NB4 (cell line): ENCODE measurements around the gene CREB5.

Source experiments
- DNase-seq: peaks from one replicate; pipeline ENCODE4 v3.0.0; 2010; ENCODE audit warnings: low read depth
- H3K4me3 ChIP-seq: one replicate; pipeline ENCODE4 v1.5.1; 2011; ENCODE audit warnings: mild to moderate bottlenecking, low read depth, low read length, moderate library complexity
- MYC ChIP-seq: IDR thresholded peaks from 2 replicates; pipeline ENCODE4 v1.6.1; 2011; ENCODE audit warnings: low read depth, low read length
- POLR2A ChIP-seq: IDR thresholded peaks from 2 replicates; pipeline ENCODE4 v1.6.1; 2011; ENCODE audit warnings: mild to moderate bottlenecking; ENCODE audit not compliant: insufficient read length; ENCODE audit errors: extremely low read depth
- TF ChIP-seq, protein P1 (sequence below): IDR thresholded peaks from one replicate; pipeline ENCODE4 v1.5.1; 2012; ENCODE audit warnings: low read depth, low read length
- TF ChIP-seq, protein P2 (sequence below): IDR thresholded peaks from 2 replicates; pipeline ENCODE4 v1.6.1; 2011; ENCODE audit warnings: low read depth, low read length

Gene CREB5

DNA sequence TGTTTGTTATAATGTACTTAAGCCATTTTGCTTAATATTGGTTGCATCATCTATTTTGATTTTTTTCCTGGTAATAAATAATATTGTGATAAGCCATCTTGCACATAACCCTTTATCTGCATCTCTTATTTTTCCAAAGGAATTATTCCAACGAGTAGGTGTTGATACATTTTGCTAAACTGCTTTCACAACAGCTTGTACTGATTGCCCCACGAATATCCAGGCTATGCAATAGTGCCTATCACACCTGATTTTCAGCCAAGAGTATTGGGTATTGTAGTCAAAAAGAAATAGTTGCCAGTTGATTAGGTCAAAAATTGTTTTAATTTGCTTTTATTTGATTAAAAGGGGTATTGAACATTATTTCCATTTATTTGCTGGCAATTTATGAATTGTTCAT lies 20.7 kb downstream of the CREB5 start:
- TF ChIP-seq, protein P1, sequence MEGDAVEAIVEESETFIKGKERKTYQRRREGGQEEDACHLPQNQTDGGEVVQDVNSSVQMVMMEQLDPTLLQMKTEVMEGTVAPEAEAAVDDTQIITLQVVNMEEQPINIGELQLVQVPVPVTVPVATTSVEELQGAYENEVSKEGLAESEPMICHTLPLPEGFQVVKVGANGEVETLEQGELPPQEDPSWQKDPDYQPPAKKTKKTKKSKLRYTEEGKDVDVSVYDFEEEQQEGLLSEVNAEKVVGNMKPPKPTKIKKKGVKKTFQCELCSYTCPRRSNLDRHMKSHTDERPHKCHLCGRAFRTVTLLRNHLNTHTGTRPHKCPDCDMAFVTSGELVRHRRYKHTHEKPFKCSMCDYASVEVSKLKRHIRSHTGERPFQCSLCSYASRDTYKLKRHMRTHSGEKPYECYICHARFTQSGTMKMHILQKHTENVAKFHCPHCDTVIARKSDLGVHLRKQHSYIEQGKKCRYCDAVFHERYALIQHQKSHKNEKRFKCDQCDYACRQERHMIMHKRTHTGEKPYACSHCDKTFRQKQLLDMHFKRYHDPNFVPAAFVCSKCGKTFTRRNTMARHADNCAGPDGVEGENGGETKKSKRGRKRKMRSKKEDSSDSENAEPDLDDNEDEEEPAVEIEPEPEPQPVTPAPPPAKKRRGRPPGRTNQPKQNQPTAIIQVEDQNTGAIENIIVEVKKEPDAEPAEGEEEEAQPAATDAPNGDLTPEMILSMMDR = no peak
- no peak for TF ChIP-seq POLR2A
- TF ChIP-seq MYC = no peak
- TF ChIP-seq, protein P2, sequence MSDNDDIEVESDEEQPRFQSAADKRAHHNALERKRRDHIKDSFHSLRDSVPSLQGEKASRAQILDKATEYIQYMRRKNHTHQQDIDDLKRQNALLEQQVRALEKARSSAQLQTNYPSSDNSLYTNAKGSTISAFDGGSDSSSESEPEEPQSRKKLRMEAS = no peak

DNA sequence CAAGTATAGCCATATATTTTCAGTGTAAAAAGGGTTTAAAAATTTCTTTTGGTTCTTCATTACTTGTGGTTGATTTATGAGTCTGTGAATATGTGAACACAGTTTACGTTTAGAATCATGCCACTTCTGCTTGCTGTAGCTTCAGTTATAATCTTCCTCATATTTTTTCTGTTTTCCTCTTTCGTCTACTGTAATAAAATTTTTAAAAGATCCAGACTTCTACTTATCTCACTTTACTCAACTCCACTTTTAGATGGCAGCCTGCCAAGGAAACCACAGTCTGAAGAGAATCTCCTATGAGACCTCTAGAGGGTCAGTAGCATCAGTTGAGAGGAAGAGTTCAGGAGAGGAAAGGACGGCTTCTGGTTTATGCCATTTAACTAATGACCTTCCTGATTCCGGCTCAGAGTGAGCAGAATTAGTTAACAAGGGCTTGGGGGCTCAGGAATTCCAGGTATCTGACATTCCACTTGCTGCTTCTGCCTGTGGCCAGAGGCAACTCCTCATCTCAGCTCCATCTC lies 21.4 kb downstream of the CREB5 start:
- H3K4me3 ChIP-seq = no peak overlapping the region
- peak; percentile 45 for DNase-seq
- TF ChIP-seq POLR2A (no peak), MYC (no peak)

More for the DNA sequence above, 20.7 kb downstream of the CREB5 start:
- H3K4me3 ChIP-seq = no peak overlapping the region
- DNase-seq = no peak

DNA sequence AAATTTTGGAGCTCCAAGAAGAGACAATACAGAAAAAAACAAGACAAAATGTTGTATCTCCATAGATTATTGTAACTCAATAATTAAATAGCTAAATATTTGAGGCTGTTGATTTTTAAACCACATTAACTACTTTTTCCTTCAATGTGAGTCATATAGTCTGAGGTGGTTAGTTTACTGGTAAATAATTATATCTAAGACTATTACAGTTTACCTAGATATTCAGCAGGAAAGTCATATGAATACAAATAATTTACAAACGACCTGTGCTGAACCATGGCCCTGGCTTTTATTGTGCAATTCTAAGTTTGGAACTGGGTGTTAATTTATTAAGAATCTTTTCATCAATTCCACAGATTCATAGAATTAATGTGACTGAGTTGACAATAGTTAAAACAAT lies 22.2 kb downstream of the CREB5 start:
- TF ChIP-seq MYC (no peak), POLR2A (no peak)
- TF ChIP-seq, protein P2 = no peak
- TF ChIP-seq, protein P1 = no peak
- no peak for DNase-seq
- H3K4me3 ChIP-seq = no peak overlapping the region

DNA sequence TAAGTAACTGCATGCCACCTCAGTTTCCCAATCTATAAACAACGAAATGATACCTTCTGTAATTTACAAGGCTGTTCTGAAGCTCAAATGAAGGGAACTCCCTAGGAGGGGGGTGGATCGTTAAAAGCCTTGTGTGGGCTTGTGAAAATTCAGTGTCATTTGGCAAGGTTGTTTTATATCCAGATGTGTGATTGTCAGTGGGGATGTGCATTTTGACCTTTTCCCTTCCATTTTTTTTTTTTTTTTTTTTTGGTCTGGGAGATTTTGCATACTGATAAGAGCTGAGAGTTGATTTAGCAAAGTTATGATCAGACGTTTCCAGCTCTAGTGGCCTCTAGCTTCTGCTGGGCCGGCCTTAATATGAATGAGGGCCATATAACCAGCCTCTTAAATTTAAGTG lies 22.8 kb downstream of the CREB5 start:
- TF ChIP-seq, protein P1 = no peak
- TF ChIP-seq MYC (no peak), POLR2A (no peak)
- TF ChIP-seq, protein P2 = no peak
- DNase-seq = no peak
- no peak overlapping the region for H3K4me3 ChIP-seq

DNA sequence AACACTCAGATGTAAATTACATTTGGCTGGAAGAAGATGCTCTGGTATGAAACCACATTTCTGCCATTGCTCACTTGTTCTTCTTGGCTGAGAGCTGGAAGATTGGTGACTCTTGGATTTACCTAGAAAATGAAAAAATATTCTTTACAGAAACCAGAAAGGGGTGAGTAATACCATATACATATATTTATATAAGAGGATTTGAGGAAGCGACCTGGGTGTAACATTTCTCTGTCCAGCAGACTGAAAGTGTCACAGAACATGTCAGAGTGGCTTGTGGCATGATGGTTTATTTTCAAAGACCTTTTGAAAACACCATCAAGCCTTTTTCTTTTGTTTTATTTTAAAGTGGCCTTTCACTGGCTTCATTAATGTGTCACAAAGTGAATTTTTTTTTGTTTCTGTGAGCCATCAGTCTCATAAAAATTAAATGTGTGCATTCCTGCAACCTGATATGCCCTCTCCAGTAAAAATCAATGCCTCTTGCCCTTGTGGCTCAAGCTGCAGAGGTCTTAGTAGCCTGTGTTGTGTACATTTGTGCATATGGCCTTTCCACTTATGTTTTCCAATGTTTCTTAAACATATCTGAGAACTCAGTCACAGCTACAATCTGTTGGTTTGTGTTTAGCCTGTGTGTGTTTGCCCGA lies 23.5 kb downstream of the CREB5 start:
- no peak for DNase-seq
- TF ChIP-seq MYC (no peak), POLR2A (no peak)
- TF ChIP-seq, protein P1 = no peak
- TF ChIP-seq, protein P2 = no peak
- H3K4me3 ChIP-seq = no peak overlapping the region

DNA sequence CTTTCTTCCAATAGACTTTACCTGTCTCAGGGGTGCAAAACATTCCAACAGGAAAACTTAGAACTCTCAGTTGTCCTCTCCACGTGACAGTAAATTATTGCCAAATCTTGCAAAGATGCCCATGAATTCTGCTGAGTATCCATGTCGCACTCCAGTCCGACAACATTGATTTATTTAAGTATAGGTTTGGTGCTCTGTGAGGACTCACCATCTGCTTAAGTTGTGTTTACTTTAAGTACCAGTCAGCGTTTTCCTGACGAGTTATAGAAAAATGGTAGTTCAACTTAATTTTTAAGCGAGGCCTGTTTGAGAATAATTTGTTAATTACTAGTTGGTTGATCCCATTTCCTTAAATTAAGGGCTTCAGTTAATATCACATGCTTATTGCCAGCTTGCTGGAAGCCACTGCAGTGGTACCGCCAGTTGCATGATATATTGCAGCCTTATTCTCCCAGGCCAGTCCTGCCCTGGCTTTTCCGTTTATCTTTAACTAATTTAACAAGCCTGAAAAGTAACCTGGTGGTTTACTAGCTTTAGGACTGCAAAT lies 27.8 kb downstream of the CREB5 start:
- no peak for TF ChIP-seq POLR2A
- TF ChIP-seq MYC = no peak
- TF ChIP-seq, protein P1 = no peak
- TF ChIP-seq, protein P2 = no peak
- DNase-seq = no peak

More for the DNA sequence above, 27.8 kb downstream of the CREB5 start:
- no peak overlapping the region for H3K4me3 ChIP-seq
